ENCODE results near the gene HOXA13.

Gene HOXA13

DNA sequence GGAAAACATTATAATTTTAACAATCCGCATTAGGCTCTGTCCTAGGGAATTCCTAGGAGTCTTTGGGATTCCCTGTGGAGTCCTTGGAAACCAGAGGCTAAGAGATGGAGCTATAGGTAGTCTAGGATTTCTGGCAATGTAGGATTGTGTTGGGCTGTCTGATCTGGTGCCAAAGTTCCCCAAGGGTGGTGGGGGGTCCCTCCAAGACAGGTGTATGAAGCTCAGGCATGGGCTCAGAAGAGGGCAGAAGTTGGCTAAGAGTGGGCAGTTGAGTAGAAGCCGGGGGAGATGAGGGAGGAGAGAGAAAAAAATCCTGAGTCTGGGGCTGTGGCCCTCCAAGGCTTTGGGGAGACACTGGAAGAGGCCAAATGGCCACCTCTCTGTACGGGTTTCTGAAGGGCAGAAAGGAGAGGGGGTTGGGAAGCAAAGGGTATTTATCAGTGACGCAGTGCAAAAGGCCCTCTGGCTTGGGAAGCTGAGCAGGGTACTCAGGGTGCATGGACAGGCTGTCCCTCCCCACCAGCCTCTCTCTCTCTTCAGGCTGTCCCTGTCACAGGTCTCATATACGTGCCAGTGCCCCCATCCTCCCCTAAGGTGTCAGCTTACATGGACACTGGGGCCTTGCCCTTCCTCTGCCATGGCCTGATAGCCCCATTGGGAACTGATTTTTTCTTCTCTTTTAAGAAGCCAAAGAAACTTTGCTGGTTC, 53.2 kb downstream of the HOXA13 start:
- no peak for DNase-seq

DNA sequence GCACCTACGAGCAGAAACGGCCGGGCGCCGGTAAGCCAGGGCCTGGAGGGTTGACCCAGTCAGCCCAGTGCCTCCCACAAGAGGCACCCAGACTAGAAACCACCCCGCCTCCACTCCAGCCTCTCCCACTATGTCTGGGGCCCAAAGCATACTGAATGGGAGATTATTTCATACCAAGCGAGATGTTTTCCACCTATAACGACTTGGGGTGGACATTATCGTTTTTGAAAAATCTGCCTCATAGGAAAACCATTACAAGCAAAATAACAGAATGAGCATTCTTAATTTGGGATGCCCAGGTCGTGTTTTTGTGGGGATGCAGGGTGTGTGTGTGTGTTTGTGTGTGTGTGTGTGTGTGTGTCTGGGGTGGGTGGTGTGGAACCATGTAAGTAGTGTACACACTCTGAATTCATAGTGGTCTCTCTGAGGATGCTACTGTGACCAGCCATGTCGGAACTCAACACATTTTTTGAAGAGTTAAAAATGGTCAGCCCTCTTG, 53.9 kb downstream of the HOXA13 start:
- no peak for DNase-seq

DNA sequence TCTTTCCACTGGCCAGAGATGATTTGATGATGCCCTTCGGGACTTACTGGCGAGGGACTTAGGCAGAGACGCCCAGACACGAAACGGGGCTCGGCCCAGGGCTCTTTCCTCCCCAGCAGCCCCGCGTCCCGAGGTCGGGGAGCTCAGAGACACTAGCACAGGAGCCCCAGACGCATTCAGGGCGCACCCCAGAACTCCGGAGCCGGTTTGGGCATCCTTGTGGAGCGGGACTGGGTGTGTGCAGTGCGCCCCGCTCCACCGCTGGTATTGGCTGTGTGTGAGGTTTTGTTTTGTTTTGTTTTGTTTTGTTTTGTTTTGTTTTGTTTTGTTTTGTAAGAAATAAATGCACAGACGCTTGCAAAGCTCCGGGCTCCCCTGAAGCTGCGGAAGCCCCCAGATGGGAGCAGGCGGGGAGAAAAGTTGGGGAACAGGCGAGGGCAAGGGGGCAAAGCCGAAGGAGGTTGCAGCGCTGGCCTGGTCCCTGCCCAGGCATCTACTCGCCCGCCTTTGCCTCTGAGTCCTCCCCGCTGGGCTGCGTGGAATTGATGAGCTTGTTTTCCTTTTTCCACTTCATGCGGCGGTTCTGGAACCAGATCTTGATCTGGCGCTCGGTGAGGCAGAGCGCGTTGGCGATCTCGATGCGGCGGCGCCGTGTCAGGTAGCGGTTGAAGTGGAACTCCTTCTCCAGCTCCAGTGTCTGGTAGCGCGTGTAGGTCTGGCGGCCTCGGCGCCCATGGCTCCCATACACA, 54.6 kb downstream of the HOXA13 start:
- no peak for DNase-seq

DNA sequence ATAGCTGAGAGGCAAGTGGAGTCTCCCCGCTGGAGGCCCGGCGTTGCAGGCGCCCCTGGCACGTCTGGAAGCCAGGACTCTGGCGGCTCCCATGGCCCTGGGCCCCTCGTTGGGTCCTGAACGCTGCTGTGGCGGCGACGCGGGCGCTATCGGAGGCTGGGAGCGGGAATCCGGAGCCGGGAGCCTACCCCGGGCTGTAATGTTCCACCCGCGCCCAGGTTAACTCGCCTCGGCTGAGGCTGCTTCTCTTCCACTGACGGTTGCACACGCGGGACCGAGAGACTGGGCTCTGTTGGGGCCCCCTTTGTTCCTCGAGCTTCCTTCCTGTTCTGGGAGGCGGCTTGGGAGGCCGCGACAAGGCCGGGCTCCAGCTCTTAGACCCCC, 55.1 kb downstream of the HOXA13 start:
- DNase-seq = no peak
